HepG2 (cell line): ENCODE results near the gene PKDREJ. TPM values are rescaled to one million over a fixed set of nuclear protein-coding genes. Genes with fewer than 3 reads are reported as not detected.

ENCODE experiments used
- BATF2 ChIP-seq: sonication (generic); formaldehyde crosslinking; IDR thresholded peaks from 2 replicates; pipeline ENCODE4 v1.8.0; 2022; ENCODE audit warnings: mild to moderate bottlenecking, missing genetic modification reagents, moderate library complexity
- BHLHE40 ChIP-seq: IDR thresholded peaks from 2 replicates; pipeline ENCODE4 v1.6.1; 2011; ENCODE audit warnings: low read length, improper control_type of control experiment
- CREM ChIP-seq, 2 experiments: sonication (generic) in 1 of 2; formaldehyde crosslinking in 1 of 2; IDR thresholded peaks; 2 replicates each; pipeline versions ENCODE4 v1.4.0 to v1.6.1; 2016 to 2020; ENCODE audit warnings: antibody characterized with exemption in 1 of 2, mild to moderate bottlenecking in 1 of 2, missing genetic modification reagents in 1 of 2
- NR1H2 ChIP-seq: sonication (generic); formaldehyde crosslinking; IDR thresholded peaks from 2 replicates; pipeline ENCODE4 v1.8.1; 2022; ENCODE audit warnings: low read depth, missing genetic modification reagents, borderline replicate concordance
- PHB2 ChIP-seq: fragments of 450-650 bp; IDR thresholded peaks from 2 replicates; pipeline ENCODE4 v1.6.1; 2018; ENCODE audit not compliant: partially characterized antibody
- SAFB2 ChIP-seq: sonication (generic); formaldehyde crosslinking; IDR thresholded peaks from 2 replicates; pipeline ENCODE4 v1.5.1; 2020; ENCODE audit warnings: missing genetic modification reagents, low read depth, mild to moderate bottlenecking, borderline replicate concordance
- SIN3B ChIP-seq: fragments of 150-350 bp; IDR thresholded peaks from 2 replicates; pipeline ENCODE4 v1.6.1; 2014; ENCODE audit warnings: low read length
- TBL1XR1 ChIP-seq: fragments of 150-350 bp; IDR thresholded peaks from 2 replicates; pipeline ENCODE4 v1.6.1; 2014; ENCODE audit warnings: borderline replicate concordance, low read length; ENCODE audit not compliant: partially characterized antibody
- ZBTB40 ChIP-seq, 2 experiments: fragments of 450-650 bp in 1 of 2; sonication (generic) in 1 of 2; formaldehyde crosslinking in 1 of 2; IDR thresholded peaks; 2 replicates each; pipeline versions ENCODE4 v1.6.1 to v1.8.0; 2016 to 2022; ENCODE audit warnings: antibody characterized with exemption in 1 of 2, mild to moderate bottlenecking in 1 of 2, missing genetic modification reagents in 1 of 2
- ZNF616 ChIP-seq: sonication (generic); formaldehyde crosslinking; IDR thresholded peaks from 2 replicates; pipeline ENCODE4 v1.5.0; 2020; ENCODE audit warnings: low read depth, mild to moderate bottlenecking, missing genetic modification reagents
- ZNF646 ChIP-seq: sonication (generic); formaldehyde crosslinking; IDR thresholded peaks from 2 replicates; pipeline ENCODE4 v1.9.0; 2021; ENCODE audit warnings: mild to moderate bottlenecking, missing genetic modification reagents
- polyA plus RNA-seq, 8 experiments: library from polyadenylated mRNA; depleted of rRNA in 3 of 8; stranded (reverse) in 7 of 8; unstranded in 1 of 8; fragments of >200 nt; fragmentation: Illumina TruSeq in 4 of 8; extraction: Trizol in 4 of 8; gene quantifications; 2 replicates each; pipeline versions ENCODE4 v1.2.1 to v1.2.3, GENCODE V29; 2011 to 2016; ENCODE audit warnings: low read depth in 4 of 8, missing spikeins in 1 of 8, mixed read lengths in 1 of 8; ENCODE audit not compliant: insufficient read depth in 1 of 8
- total RNA-seq, 5 experiments: library from RNA; depleted of rRNA; stranded (reverse); fragments of >200 nt; fragmentation: Illumina TruSeq; extraction: Trizol; gene quantifications; 2 replicates each; pipeline ENCODE4 v1.2.3, GENCODE V29; 2016; ENCODE audit warnings: low read depth in 1 of 5

The PKDREJ gene
- total and polyA plus RNA-seq, 2 of the 13 experiments (the other 11 are each of a cell fraction or from before 2014, with no cell fraction given) = not detected

GRCh38 chr22:46296257-46297150 lies 33.4 kb upstream of the PKDREJ start, which contains the start of gene GTSE1 (continued):
- TF ChIP-seq ZNF646 (CRISPR knock-in tag) (no peak), NR1H2 (CRISPR knock-in tag) (no peak), BATF2 (CRISPR knock-in tag) (peak; percentile 99), SAFB2 (CRISPR knock-in tag) (no peak; the same call in 1 of the 2 replicates), ZNF616 (CRISPR knock-in tag) (no peak), SIN3B (peak; percentile 97), ZBTB40 (IDR thresholded peaks at IDR 0.05) (no peak), ZBTB40 (CRISPR knock-in tag; IDR thresholded peaks at IDR 0.05) (no peak; the same call in 1 of the 2 replicates), BHLHE40 (no peak), CREM (IDR thresholded peaks at IDR 0.05) (peak; percentile 74), CREM (CRISPR knock-in tag; IDR thresholded peaks at IDR 0.05) (no peak), PHB2 (no peak), TBL1XR1 (peak; percentile 6)
